ENCODE data around the gene AP2B1. TPM values are rescaled to one million over a fixed set of nuclear protein-coding genes. Genes with fewer than 3 reads are reported as not detected.
A peak's percentile ranks its signal among the peaks of the same experiment; 100 is the strongest.

The AP2B1 gene
- total and polyA plus RNA-seq, 12 donors = 23.4 to 167 (median 78.2) TPM

- no peak for DNase-seq
- no peak for TF ChIP-seq CTCF (IDR thresholded peaks at IDR 0.05)
- no peak for TF ChIP-seq POLR2A (IDR thresholded peaks at IDR 0.05)
- Histone ChIP-seq H3K27ac (no peak overlapping the region), H3K9me3 (replicated peaks in 1 of 3) (no peaks in the 10 kb centered on the region), H3K27me3 (no peaks in the 10 kb centered on the region), H3K4me1 (replicated peaks in 1 of 2) (no peaks in the 10 kb centered on the region), H3K36me3 (replicated peaks in 1 of 2) (no peaks in the 10 kb centered on the region), H3K4me3 (no peak overlapping the region)
- intact Hi-C loops (cut with DNase I) = no loop called here
Observed at GRCh38 chr17:35757243-35757642, 170.1 kb downstream of the AP2B1 start.

- no peak within 1 kb of the TSS for H3K27ac ChIP-seq
- no peak within 1 kb of the TSS for H3K4me3 ChIP-seq
- 52 to 100% (median 80%) methylated on average over 1 of the region's 1 CpG for whole genome bisulfite sequencing, 4 donors
- no peak for DNase-seq
- TF ChIP-seq CTCF (IDR thresholded peaks at IDR 0.05) (no peak), POLR2A (IDR thresholded peaks at IDR 0.05) (no peak)
- H3K4me1 ChIP-seq (replicated peaks in 1 of 2) = peaks cover 5 to 11% of the 10 kb centered on the region in 2 donors
- no peaks in the 10 kb centered on the region for H3K27me3 ChIP-seq
- H3K9me3 ChIP-seq (replicated peaks in 1 of 3) = no peaks in the 10 kb centered on the region
- H3K36me3 ChIP-seq (replicated peaks in 1 of 2) = no peaks in the 10 kb centered on the region
- intact Hi-C loops (cut with DNase I) = no loop called here
Observed at GRCh38 chr17:35760587-35760986, 173.5 kb downstream of the AP2B1 start, which contains the start of gene C17orf50. Gene C17orf50, plus strand, starts transcription at chr17:35760887. Its CDS starts 55 bp downstream, at chr17:35760942.

GRCh38 chr17:35761601-35762000 lies 174.5 kb downstream of the AP2B1 start:
- no peaks in the 10 kb centered on the region for H3K9me3 ChIP-seq (replicated peaks in 1 of 3)
- 78 to 88% (median 84%) methylated on average over 5 of the region's 5 CpGs for WGBS, 4 donors
- TF ChIP-seq CTCF (IDR thresholded peaks at IDR 0.05) = no peak
- TF ChIP-seq POLR2A (IDR thresholded peaks at IDR 0.05) = no peak

GRCh38 chr17:35763767-35764122 lies 176.6 kb downstream of the AP2B1 start:
- intact Hi-C loops (cut with DNase I) = loop anchor here in 1 of 2 donors (2.0 kb wide), 1 partner anchor 41 kb away; no protein-coding TSS in a partner anchor
- WGBS, 4 donors = 28 to 33% (median 32%) methylated on average over 16 to 17 of the region's 17 CpGs
- peak overlapping the region in 1 of 5 donors; percentile 55 for H3K27ac ChIP-seq

More at GRCh38 chr17:35761601-35762000, 174.5 kb downstream of the AP2B1 start:
- Histone ChIP-seq H3K27me3 (no peaks in the 10 kb centered on the region), H3K36me3 (replicated peaks in 1 of 2) (no peaks in the 10 kb centered on the region), H3K27ac (no peak overlapping the region), H3K4me3 (no peak overlapping the region), H3K4me1 (replicated peaks in 1 of 2) (peaks cover 5 to 11% of the 10 kb centered on the region in 2 donors)
- intact Hi-C loops (cut with DNase I) = no loop called here
- no peak for DNase-seq

More at GRCh38 chr17:35763767-35764122, 176.6 kb downstream of the AP2B1 start:
- H3K4me3 ChIP-seq = peak overlapping the region in 2 of 4 donors; percentile 18 to 60
- DNase-seq = no peak
- no peaks in the 10 kb centered on the region for H3K27me3 ChIP-seq
- no peaks in the 10 kb centered on the region for H3K9me3 ChIP-seq (replicated peaks in 1 of 3)
- no peaks in the 10 kb centered on the region for H3K36me3 ChIP-seq (replicated peaks in 1 of 2)
- H3K4me1 ChIP-seq (replicated peaks in 1 of 2) = peaks cover 5 to 11% of the 10 kb centered on the region in 2 donors
- TF ChIP-seq POLR2A (IDR thresholded peaks at IDR 0.05) = no peak
- no peak for TF ChIP-seq CTCF (IDR thresholded peaks at IDR 0.05)

All from adrenal gland (tissue), 12 donors.